Measurements from ENCODE around the gene ST6GAL1. TPM values are rescaled to one million over a fixed set of nuclear protein-coding genes. Genes with fewer than 3 reads are reported as not detected.
A peak's percentile ranks its signal among the peaks of the same experiment; 100 is the strongest.

Gene ST6GAL1
- total and polyA plus RNA-seq, 11 donors = 19.4 to 120 (median 69.9) TPM

GRCh38 chr3:186920301-186920700, 10.0 kb upstream of the ST6GAL1 start:
- intact Hi-C loops (cut with DNase I) = loop anchor here in 2 of 10 donors (10.0 kb wide), 1 partner anchor 66 kb away; no protein-coding TSS in a partner anchor
- ATAC-seq (peak in 1 of 4 donors; percentile 64), DNase-seq (no peak)
- Histone ChIP-seq H3K27ac (no peak overlapping the region), H3K4me1 (peaks cover 0 to 9% (median 0%) of the 10 kb centered on the region in 12 donors), H3K36me3 (no peaks in the 10 kb centered on the region), H3K4me3 (no peak overlapping the region), H3K9me3 (no peaks in the 10 kb centered on the region), H3K27me3 (no peaks in the 10 kb centered on the region)
- WGBS, 4 donors = 63 to 79% (median 74%) methylated on average over 4 of the region's 4 CpGs
- TF ChIP-seq POLR2A (IDR thresholded peaks at IDR 0.05) = no peak
- TF ChIP-seq CTCF (IDR thresholded peaks at IDR 0.05) = no peak

- Histone ChIP-seq H3K9me3 (no peaks in the 10 kb centered on the region), H3K36me3 (no peaks in the 10 kb centered on the region), H3K4me3 (no peak overlapping the region), H3K4me1 (peaks cover 0 to 8% (median 0%) of the 10 kb centered on the region in 12 donors), H3K27me3 (no peaks in the 10 kb centered on the region), H3K27ac (no peak overlapping the region)
- 83 to 100% (median 89%) methylated on average over 1 of the region's 1 CpG for WGBS, 4 donors
- ATAC-seq (no peak), DNase-seq (no peak)
- no peak for TF ChIP-seq POLR2A (IDR thresholded peaks at IDR 0.05)
- no peak for TF ChIP-seq CTCF (IDR thresholded peaks at IDR 0.05)
- intact Hi-C loops (cut with DNase I) = loop anchor here in 2 of 10 donors (10.0 kb wide), 1 partner anchor 66 kb away; no protein-coding TSS in a partner anchor
Observed at GRCh38 chr3:186920796-186921195, 9.5 kb upstream of the ST6GAL1 start.

- no peak for DNase-seq
- Histone ChIP-seq H3K4me1 (no peaks in the 10 kb centered on the region), H3K27me3 (no peaks in the 10 kb centered on the region), H3K36me3 (no peaks in the 10 kb centered on the region), H3K27ac (no peak overlapping the region), H3K4me3 (no peak overlapping the region), H3K9me3 (no peaks in the 10 kb centered on the region)
- TF ChIP-seq POLR2A (IDR thresholded peaks at IDR 0.05) = no peak
- no peak for TF ChIP-seq CTCF (IDR thresholded peaks at IDR 0.05)
- ATAC-seq = no peak
- 85 to 97% (median 89%) methylated on average over 3 of the region's 3 CpGs for WGBS, 4 donors
- intact Hi-C loops (cut with DNase I) = loop anchor here in 2 of 10 donors (10.0 kb wide), 1 partner anchor 67 kb away; no protein-coding TSS in a partner anchor
Observed at GRCh38 chr3:186921578-186921977, 8.7 kb upstream of the ST6GAL1 start.

- WGBS, 4 donors = 92 to 96% (median 93%) methylated on average over 4 to 9 of the region's 9 CpGs
- no peak overlapping the region for H3K27ac ChIP-seq
- intact Hi-C loops (cut with DNase I) = loop anchor here in 2 of 10 donors (10.0 kb wide), 1 partner anchor 67 kb away; no protein-coding TSS in a partner anchor
- H3K4me1 ChIP-seq = no peaks in the 10 kb centered on the region
- no peak overlapping the region for H3K4me3 ChIP-seq
- H3K9me3 ChIP-seq = no peaks in the 10 kb centered on the region
- no peaks in the 10 kb centered on the region for H3K36me3 ChIP-seq
- no peaks in the 10 kb centered on the region for H3K27me3 ChIP-seq
- DNase-seq (no peak), ATAC-seq (no peak)
- no peak for TF ChIP-seq CTCF (IDR thresholded peaks at IDR 0.05)
- no peak for TF ChIP-seq POLR2A (IDR thresholded peaks at IDR 0.05)
Observed at GRCh38 chr3:186922224-186922623, 8.1 kb upstream of the ST6GAL1 start.

Data from heart left ventricle (tissue), 16 donors.